ENCODE data around the gene ARHGAP35.

- no peak for TF ChIP-seq POLR2AphosphoS5 (IDR thresholded peaks at IDR 0.05; ENCODE audit: low read depth, low read length)
- no peak for TF ChIP-seq CTCF (IDR thresholded peaks at IDR 0.05)
- TF ChIP-seq REST (IDR thresholded peaks at IDR 0.05; ENCODE audit: insufficient read depth in 1 of 2, low read depth in 2 of 2, low read length in 1 of 2): no peak
- no peak for TF ChIP-seq TCF7L2 (IDR thresholded peaks at IDR 0.05; ENCODE audit: low read depth, low read length)
Observed at GRCh38 chr19:46849610-46850009, 11.2 kb upstream of the ARHGAP35 start.
